HEK293 (cell line): ENCODE measurements around the gene MAK.

Experiments
- SP7 ChIP-seq: fragments of 450-650 bp; formaldehyde crosslinking; IDR thresholded peaks from 2 replicates; pipeline ENCODE4 v1.5.1; 2016; ENCODE audit warnings: missing biosample characterization, missing genetic modification characterization
- YY1 ChIP-seq: fragments of 450-650 bp; formaldehyde crosslinking; IDR thresholded peaks from 2 replicates; pipeline ENCODE4 v1.5.1; 2018; ENCODE audit warnings: missing biosample characterization, missing genetic modification characterization
- ZNF184 ChIP-seq: fragments of 450-650 bp; IDR thresholded peaks from 2 replicates; pipeline ENCODE4 v1.5.1; 2018; ENCODE audit warnings: missing biosample characterization, mild to moderate bottlenecking, missing genetic modification characterization
- ZNF37A ChIP-seq: fragments of 450-650 bp; IDR thresholded peaks from 2 replicates; pipeline ENCODE4 v1.5.1; 2018; ENCODE audit warnings: missing biosample characterization, missing genetic modification characterization
- ZNF610 ChIP-seq: fragments of 450-650 bp; formaldehyde crosslinking; IDR thresholded peaks from 2 replicates; pipeline ENCODE4 v1.5.1; 2016; ENCODE audit warnings: missing biosample characterization, missing genetic modification characterization, borderline replicate concordance
- ZNF670 ChIP-seq: fragments of 450-650 bp; formaldehyde crosslinking; IDR thresholded peaks from 2 replicates; pipeline ENCODE4 v1.5.1; 2016; ENCODE audit warnings: missing biosample characterization, missing genetic modification characterization, low read depth
- ZNF76 ChIP-seq: fragments of 450-650 bp; formaldehyde crosslinking; IDR thresholded peaks from 2 replicates; pipeline ENCODE4; 2016; ENCODE audit warnings: low read depth, missing biosample characterization, missing genetic modification characterization, borderline replicate concordance
- TF ChIP-seq, protein P1 (sequence below): fragments of 450-650 bp; formaldehyde crosslinking; IDR thresholded peaks from 2 replicates; pipeline ENCODE4 v1.5.1; 2016; ENCODE audit warnings: missing biosample characterization, missing genetic modification characterization
- TF ChIP-seq, protein P2 (sequence below): fragments of 450-650 bp; formaldehyde crosslinking; IDR thresholded peaks from 2 replicates; pipeline ENCODE4 v1.5.1; 2016; ENCODE audit warnings: missing biosample characterization, missing genetic modification characterization
- TF ChIP-seq, protein P3 (sequence below): sonication (generic); formaldehyde crosslinking; IDR thresholded peaks from 2 replicates; pipeline ENCODE4 v1.8.1; 2022; ENCODE audit warnings: mild to moderate bottlenecking, moderate library complexity, missing genetic modification reagents

DNA sequence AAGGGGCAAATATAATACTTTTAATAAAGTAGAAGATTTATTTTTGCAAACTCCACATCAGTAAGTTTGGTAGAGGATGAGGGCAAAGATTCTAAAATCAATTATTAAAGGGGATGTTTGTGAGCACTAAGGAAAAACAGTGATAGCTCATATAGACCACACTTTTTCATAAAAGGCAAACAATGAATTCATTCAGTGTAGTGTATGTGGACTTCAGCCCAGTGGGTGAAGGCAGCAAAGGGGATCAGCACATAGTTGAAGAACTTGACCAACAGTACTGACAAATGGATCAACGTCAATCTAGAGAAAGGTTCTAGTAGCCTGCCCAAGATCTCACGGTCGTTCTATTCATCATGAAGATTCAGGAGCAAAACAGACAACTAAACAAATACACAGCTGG lies 45.3 kb downstream of the MAK start:
- TF ChIP-seq, protein P1, sequence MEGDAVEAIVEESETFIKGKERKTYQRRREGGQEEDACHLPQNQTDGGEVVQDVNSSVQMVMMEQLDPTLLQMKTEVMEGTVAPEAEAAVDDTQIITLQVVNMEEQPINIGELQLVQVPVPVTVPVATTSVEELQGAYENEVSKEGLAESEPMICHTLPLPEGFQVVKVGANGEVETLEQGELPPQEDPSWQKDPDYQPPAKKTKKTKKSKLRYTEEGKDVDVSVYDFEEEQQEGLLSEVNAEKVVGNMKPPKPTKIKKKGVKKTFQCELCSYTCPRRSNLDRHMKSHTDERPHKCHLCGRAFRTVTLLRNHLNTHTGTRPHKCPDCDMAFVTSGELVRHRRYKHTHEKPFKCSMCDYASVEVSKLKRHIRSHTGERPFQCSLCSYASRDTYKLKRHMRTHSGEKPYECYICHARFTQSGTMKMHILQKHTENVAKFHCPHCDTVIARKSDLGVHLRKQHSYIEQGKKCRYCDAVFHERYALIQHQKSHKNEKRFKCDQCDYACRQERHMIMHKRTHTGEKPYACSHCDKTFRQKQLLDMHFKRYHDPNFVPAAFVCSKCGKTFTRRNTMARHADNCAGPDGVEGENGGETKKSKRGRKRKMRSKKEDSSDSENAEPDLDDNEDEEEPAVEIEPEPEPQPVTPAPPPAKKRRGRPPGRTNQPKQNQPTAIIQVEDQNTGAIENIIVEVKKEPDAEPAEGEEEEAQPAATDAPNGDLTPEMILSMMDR (tag by site-specific recombination): no peak
- no peak for TF ChIP-seq ZNF670 (tag by site-specific recombination)
- TF ChIP-seq YY1 (tag by site-specific recombination): no peak
- TF ChIP-seq, protein P2, sequence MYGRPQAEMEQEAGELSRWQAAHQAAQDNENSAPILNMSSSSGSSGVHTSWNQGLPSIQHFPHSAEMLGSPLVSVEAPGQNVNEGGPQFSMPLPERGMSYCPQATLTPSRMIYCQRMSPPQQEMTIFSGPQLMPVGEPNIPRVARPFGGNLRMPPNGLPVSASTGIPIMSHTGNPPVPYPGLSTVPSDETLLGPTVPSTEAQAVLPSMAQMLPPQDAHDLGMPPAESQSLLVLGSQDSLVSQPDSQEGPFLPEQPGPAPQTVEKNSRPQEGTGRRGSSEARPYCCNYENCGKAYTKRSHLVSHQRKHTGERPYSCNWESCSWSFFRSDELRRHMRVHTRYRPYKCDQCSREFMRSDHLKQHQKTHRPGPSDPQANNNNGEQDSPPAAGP (tag by site-specific recombination): no peak
- no peak for TF ChIP-seq ZNF610
- no peak for TF ChIP-seq ZNF37A
- TF ChIP-seq, protein P3, sequence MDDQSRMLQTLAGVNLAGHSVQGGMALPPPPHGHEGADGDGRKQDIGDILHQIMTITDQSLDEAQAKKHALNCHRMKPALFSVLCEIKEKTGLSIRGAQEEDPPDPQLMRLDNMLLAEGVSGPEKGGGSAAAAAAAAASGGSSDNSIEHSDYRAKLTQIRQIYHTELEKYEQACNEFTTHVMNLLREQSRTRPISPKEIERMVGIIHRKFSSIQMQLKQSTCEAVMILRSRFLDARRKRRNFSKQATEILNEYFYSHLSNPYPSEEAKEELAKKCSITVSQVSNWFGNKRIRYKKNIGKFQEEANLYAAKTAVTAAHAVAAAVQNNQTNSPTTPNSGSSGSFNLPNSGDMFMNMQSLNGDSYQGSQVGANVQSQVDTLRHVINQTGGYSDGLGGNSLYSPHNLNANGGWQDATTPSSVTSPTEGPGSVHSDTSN (CRISPR knock-in tag): no peak
- no peak for TF ChIP-seq ZNF76 (tag by site-specific recombination)
- no peak for TF ChIP-seq ZNF184 (tag by site-specific recombination)
- TF ChIP-seq SP7 (tag by site-specific recombination): no peak
